HG02678 (cell line): ENCODE data around the gene PDLIM7.
"Not testable (repeated sequence)": the region's sequence is repeated elsewhere in the genome, so short reads cannot be mapped to it uniquely, and the experiment has no call there.

Experiments
- ATAC-seq: cut with Tn5 transposase; IDR thresholded peaks from one replicate; pipeline ENCODE4 v1.9.1; 2021; ENCODE audit warnings: mild to moderate bottlenecking, moderate library complexity; ENCODE audit not compliant: unreplicated experiment

The PDLIM7 gene

DNA sequence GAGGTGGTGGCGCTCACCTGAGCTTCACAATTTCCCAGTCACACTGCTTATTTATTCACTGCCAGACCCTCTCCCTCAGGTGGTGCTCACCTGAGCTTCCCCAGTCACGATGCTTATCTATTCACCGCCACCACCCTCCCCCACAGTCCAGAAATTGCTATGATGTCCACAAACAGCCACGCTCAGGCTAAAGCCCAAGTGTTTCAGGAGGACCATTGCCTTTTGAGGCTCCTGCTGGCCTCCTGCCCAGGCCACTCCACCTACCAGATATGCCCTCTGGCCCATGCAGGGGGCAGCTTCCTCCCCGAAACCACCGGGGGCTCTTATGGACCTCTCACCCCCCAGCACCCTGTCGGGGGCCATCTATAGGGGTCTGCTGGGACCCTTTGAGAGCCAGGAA, 4.6 kb downstream of the PDLIM7 start:
- no peak for ATAC-seq

DNA sequence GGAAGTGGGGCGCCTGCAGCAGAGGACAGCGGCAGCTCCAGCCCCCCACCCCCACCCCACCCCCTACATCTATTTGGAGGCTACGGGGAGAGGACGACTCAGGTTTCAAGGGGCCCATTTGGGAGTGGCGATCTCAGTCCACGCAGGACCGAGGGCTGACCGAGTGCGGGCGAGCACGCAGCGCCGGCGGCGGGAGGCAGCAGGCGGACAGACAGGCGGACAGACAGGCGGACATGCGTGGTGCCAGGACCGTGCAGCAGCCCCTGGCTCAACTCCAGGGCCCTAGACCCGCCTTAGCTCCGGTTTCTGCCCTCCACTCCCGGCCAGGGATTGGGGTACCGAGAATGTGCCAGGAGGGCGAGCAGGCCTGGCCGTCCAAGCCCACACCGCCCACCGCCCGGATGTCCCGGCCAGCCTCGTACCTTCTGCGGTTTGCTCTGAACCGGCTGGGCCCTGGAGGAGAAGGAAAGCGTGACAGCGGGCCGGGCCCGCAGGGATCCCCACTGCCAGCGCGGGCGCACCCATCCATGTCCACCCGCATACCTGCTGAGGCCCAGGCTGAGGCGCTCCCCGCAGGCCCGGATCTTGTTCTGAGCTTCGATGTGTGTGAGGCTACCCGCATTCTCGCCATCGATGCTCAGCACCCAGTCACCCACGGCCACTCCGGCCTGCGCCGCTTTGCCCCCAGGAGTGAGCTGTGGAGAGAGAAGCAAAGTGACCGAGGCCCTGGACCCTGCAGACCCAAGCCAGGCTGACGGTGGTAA, 5.2 kb downstream of the PDLIM7 start:
- no peak for ATAC-seq

DNA sequence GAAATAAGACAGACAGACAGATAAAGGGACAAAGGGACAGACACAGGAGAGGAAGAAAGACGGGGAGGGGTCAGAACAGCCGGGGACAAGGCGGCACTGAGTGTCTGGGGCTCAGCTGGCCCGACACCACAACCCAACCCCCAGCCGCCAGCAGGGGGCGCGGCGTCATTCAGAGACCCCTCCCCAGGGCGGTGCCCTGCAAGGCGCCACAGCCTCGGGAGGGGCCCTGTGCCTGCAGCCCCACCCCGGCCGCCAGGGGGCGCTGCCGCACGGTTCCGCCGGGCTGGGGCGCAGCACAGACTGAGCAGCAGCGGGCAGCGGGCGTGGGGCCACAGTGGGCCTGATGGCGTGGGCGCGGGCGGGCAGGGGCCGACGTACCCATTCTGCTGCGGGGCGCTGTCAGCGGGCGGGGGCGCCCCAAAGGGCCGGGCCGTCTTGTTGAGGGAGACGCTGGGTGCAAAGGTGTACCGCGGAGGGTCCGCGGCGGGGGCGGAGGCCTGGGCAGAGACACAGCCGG, 5.9 kb downstream of the PDLIM7 start:
- ATAC-seq = no peak

DNA sequence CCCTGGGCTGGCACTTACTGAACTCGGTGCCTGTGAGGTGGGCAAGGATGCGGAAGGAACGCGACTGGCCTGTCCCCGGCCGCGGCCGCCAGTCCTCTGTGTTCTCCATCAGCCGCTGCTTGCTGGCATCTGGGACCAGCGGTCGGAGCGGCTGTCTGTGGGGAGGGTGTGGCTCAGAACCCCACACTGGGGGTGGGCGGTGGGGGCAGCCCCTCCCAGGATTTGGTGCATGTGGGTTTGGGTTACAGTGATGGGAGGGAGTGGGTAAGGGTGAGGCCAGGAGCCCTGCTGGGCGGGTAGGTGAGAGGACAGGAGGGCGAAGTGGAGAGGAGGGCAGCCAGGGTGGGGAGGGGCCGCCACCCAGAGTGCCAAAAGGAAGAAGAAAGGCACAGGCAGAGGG, 6.4 kb downstream of the PDLIM7 start:
- ATAC-seq = no peak

DNA sequence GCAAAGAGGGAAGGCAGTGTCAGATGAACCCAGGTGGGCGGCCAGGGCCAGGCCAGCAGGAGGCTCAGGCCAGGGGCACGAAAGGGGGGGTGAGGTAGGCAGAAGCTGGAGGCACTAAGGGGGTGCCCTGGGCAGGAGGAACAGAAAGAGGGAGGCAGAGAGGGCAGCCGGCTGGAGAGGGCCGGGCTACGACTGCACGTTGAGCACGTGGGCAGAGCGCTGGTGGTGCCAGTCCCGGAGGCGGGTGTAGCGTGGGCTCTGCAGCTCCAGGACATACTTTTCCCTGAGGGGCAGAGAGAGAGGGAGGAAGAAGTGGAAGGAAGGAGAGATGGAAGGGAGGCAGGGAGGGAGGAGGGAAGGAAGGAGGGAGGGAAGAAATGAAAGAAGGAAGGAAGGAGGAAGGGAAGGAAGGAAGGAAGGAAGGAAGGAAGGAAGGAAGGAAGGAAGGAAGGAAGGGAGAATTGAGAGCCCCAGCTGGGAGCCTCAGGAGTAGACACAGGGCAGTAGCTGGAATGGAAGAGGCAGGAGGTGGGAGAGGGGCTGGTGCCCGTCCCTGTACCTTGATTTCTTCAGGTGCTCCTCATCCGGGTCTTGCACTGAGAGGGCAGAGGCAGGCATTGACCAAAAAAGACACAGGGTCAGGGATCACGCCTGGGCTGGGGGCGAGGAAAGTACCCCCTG, 7.0 kb downstream of the PDLIM7 start:
- ATAC-seq = no peak

DNA sequence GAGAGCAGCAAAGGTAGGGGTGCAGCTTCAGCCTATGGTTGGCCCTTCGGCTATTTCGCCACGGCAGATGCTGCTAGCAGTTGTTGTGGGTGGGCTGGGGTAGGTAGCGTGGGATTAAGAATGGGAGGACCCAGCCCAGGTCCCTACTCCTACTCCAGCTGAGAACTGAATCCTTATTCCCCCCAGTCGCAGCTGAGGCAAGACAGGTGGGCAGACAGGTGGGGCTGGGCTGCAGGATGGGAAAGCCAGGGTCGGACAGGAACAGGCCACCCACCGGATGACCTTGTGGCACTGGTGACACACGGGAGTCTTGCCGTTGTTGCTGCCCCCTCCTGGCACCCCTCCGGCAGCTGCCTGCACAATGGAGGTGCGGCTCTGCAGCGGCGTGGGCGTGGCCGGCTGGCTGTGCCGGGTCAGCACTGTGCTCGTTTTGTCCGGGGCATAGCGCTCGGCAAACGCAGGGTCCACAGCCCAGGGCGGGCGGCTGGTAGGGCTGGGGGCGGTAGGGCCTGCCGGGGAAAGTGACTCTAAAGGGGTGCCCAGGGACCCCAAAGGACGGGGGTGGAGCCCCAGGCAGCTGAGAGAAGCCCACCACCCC, 8.2 kb downstream of the PDLIM7 start:
- no peak for ATAC-seq

DNA sequence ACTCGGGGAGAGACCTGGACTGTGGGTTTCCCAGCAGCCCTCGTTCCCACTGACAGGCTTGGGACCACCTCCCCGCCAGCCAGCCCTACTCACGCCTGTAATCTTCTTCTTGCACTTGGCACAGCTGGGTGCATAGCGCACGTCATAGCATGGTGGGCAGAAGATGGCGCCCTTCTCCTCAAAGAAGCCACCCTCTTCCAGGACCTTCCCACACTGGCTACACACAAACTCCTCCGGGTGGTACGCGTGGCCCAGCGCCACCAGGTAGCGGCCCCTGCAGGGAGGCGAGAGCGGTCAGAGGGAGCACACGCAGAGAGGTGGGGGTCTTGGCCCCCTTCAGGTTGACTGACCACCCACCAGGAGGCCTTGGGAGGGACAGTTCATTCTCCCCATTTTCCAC, 9.4 kb downstream of the PDLIM7 start:
- no peak for ATAC-seq

DNA sequence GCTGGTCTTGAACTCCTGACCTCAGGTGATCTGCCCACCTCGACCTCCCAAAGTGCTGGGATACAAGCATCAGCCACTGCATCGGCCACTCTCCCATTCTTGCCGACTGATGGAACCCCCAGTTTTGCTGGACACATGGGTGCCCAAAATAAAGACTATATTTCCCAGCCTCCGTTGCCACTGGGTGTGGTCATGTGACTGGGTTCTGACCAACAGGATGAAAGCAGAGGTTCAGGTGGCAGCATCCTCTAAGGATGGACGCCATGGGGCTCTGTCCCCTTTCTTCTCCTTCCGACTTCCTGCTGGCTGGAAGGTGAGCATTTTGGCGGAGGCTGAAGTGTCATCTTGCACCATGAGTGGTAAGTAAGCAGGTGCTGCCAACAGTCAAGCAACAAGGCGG, 10.3 kb downstream of the PDLIM7 start:
- no peak for ATAC-seq

DNA sequence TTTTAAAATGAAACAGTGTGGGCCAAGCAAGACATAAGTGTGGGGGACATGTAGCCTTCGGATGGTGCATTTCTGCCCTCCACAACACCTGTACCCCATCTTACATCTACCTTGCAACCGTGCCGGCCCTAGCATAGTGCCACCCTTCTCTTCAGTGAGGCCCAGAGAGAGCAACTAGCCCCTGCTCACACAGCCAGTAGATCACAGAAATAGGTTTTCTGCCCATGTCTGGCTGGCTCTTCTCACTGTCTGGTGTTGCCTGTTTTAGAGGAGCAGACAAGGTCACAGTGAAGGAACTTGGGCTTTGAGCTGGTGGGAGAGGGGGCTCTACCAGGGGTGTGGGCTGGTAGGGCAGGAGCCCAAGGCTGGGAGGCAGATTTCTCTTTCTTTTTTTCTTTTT, 11.1 kb downstream of the PDLIM7 start:
- ATAC-seq = no peak

DNA sequence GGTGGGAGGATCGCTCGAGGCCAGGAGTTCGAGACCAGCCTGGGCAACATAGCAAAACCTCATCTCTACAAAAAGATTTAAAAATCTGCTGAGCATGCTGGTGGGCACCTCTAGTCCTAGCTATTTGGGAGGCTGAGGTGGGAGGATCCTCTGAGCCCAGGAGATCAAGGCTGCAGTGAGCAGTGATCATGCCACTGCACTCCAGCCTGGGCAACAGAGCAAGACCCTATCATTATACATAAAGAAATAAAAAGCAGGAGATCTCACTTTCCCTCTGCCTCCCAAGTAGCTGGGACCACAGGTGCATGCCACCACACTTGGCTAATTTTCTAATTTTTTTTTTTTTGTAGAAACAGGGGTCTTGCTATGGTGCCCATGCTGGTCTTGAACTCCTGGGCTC, 11.7 kb downstream of the PDLIM7 start:
- ATAC-seq = not testable (repeated sequence)

DNA sequence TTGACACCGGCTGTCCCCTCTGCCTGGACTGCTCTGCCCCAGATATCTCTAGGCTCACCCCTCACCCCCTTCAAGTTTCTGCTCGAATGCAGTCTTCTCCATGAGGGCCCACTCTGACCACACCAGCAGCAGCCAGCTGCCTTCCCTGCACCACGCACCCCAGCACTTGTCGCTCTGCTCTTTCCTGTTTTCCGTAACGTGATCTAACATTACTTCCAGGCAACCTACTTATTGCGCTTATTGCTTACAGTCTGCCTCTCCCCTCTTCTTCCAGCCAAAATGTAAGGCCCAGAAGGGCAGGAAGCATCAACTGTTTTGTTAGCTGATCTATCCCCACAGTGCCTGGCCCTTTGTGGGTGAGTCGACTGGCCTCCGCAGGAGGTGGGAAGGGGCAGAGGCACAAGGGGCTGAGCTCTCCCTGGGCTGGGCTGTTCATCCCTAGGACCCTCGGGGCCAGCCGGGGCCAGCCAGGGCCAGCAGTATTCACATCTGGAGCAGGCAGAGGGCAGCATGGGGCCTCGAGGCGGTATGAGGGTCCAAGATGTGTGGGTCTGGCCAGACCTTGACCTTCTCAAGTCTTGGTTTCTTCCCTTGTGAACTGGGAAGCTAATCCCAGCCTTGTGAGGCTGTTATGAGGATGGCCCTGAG, 12.4 kb downstream of the PDLIM7 start:
- ATAC-seq = no peak

DNA sequence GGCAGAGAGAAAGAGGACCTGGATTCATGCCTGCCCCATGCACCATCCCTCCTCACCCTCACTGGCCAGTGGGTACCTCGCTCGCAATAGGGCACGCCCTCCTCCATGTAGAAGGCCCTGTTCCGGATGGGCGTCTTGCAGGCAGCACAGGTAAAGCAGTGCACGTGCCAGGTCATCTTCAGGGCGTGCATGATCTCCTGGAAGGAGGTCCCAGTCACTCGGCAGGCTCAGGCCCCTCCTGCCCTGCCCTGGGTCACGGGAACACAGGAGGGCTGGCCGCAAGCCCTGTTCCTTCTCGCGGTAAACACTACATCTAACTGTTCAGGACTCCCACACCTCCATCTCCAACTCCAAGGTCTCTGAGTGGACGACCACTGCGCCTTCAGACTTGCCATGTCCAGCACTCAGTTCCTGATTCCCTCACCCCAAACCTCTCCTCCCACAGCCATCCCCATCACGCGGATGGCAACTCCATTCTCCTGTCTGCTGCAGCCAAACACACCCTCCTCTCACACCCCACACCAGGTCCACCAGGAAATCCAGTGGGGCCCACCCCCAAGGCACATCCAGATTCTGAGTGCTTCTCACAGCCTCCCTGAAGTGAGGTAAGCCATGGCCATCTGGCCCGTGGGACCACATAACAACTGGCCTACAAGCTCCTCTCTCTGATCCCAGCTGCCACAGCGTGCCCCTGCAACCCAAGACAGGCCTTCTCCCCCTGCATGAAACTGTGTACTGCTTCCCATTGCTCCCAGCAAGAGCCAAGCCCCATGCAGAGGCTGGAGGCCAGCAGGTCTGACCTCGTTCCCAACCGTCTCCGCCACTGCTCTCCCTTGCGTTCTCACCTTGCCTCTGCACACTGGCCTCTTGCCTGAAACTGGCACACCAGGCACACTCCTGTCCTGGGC, 13.2 kb downstream of the PDLIM7 start:
- ATAC-seq = no peak

DNA sequence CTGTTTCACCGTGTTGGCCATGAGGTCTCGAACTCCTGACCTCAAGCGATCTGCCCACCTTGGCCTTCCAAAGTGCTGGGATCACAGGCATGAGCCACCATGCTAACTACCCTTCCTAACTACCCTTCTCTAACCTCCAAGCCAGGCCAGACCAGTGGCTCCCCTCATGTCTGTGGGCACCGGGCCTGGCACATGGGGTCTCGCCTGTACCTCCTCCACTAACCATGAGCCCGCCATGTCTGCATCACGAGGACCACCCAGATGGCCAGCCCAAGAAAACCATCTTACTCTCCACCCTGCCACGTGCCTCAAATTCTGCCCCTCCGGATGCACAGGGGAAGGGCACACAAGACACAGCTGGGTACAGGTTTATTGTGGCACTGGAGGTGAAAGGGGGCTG, 14.4 kb downstream of the PDLIM7 start:
- no peak for ATAC-seq

DNA sequence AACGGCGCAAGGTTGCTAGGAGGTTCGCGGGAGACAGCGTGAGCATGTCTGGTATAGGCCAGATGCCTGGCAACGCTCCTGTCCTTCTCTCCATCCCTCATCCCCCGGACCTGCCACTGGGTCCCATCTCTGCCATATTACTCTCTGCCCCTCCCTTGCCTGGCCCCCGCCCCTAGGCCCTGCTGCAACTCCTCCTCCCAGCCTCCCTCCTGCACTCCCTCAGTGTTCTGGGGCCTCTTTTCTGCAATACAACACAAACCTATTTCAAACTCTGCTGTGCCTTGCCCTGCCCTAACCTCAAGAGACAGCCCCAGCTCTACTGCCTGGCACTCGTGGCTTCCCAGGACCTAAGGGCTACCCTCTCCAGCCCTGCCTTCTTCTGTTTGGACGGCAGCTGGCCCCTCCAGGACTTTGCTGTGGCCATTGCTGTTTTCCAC, 15.0 kb downstream of the PDLIM7 start:
- ATAC-seq = no peak

DNA sequence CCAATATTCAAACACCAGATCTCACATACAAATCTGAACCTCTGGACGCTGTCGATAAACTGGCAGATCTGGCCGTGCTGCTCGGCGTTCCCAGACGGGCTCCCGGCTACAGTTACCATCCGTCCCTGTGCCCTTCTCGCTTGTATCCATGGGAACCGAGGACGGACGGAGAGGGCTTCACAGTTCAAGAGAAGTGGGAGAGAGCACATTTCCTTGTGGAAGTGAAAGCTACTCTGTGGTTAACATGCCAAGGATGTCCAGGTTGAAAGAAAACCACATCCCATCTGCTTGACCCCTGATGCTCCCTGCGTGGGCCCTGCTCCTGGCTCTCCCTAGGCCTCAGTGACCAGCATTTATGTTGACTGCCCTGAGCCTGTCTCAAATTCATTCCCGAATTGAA, 17.6 kb downstream of the PDLIM7 start:
- no peak for ATAC-seq

DNA sequence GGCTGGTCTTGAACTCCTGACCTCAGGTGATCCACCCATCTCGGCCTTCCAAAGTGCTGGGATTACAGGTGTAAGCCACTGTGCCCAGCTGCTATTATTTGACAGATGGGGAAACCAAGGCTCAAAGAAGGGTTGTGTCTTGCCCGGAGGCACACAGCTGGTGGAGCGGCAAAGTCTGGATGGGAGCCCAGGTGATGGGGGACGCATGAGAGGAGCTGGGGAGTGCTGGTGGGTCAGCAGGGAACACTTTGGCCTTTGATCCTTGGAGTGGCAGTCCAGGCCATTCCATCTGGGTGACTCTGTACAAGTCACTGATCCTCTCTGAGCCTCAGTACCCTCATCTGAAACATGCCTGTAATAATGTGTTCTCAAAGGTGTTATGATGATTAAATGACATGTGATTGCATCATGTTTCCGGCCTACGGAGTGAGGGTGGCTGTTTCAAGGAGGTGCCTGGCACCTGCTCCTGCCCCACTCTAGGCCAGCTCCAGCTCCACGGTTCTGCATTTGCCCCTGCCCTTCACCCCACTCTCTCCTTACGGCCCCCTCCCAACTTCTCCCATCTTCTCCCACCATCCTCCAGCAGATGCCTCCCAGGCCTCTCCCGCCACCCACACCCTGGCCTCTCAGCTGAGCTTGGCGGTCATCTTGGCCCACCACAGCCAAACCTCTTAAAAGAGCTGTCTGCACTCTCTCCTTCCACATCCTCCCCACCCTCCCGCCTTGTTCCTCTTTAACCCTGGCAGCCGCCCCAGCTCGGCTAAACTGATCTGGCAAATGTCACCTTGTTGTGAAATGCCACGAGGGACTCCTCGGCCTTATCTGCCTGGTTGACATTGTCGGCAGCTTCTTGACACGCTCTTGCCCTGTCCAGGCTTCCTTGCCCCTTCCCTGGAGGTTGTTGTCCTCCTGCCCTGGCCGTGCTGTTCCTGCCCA, 18.4 kb downstream of the PDLIM7 start:
- no peak for ATAC-seq

DNA sequence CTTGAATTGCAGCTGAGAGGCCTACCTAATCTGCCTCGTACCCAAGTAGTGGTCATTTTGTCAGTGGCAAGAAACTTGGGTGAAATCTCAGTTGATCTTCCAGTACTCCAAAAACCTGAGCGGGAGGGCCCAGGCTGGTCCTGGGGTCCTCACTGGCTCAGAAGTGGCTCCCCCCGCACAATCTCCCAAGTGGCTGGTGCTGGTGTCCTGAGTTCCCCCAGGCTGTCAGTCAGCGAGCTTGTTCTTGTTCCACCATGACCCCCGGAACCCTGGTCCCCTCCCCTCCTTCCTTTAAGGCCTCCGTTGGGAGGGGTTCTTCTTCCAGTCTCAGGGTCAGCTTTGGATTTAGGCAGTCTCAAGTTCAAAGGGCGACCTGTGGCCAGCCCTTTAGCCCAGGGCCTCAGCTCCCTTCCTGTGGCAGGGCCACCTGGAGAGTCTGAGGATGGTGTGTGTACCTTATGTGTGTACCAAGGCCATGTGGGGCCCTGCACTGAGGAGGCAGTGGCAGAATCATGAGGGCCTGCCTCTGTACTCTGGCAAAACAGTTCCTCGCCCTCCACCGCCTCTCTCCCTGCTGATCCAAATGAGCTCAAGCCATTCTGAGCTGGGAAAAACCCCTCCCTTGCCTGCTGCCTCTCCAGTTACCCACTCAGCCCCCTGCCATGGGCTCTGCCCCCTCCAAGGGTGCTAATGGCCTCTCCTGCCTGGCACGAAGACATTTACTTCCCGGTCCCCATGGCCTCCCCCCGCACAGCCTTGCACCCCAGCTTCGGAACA, 19.5 kb downstream of the PDLIM7 start:
- no peak for ATAC-seq

DNA sequence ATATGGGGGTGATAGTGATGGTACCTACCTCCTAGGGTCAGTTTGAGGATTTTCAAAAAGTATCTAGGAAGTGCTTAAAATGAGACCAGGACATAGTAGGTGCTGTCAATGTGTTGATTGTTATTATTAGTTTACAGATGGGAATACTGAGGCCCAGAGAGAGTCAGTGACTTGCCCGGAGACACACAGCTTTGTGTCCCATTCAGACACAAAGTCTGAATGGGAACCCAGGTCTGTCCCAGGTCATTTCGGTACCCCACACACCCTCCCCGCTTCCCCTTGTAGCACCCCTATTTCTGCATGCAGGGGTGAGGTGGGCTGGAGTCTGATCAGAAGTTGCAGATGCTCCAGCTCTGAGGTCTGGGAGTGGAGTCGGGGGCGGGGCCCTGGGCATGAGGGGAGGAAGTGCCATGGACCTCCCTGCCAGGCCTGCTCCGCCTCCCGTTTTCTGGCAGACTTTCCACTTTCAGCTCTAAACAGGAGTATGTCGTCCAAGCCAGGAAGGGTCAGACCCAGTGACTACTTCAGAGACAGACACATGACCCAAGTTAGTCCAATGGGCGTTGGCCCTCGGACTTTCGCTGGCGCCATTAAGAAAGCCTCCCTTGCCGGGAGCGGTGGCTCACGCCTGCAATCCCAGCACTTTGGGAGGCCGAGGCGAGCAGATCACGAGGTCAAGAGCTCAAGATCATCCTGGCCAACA, 20.7 kb downstream of the PDLIM7 start:
- no peak for ATAC-seq
